Gastroesophageal sphincter (tissue), 3 donors: ENCODE measurements around the gene VAV1.

Experiments
- CTCF ChIP-seq, 4 experiments: fragments of 200-600 bp in 2 of 4; fragments of 450-650 bp in 2 of 4; sonication (generic) in 1 of 4; IDR thresholded peaks; one replicate each; pipeline ENCODE4 v1.5.1; 2017 to 2019; ENCODE audit warnings: antibody characterized with exemption in 4 of 4, mild to moderate bottlenecking in 2 of 4, moderate library complexity in 2 of 4
- EP300 ChIP-seq: sonication (generic); formaldehyde crosslinking; IDR thresholded peaks from one replicate; pipeline ENCODE4 v1.6.1; 2017; ENCODE audit warnings: antibody characterized with exemption, mild to moderate bottlenecking
- POLR2A ChIP-seq, 2 donors: fragments of 450-650 bp; IDR thresholded peaks; one replicate each; pipeline ENCODE4 v1.6.1; 2017; ENCODE audit warnings: antibody characterized with exemption in 2 of 2, mild to moderate bottlenecking in 2 of 2, moderate library complexity in 1 of 2
- POLR2AphosphoS5 ChIP-seq: sonication (generic); formaldehyde crosslinking; IDR thresholded peaks from one replicate; pipeline ENCODE4 v1.6.1; 2017; ENCODE audit warnings: antibody characterized with exemption

- TF ChIP-seq CTCF (IDR thresholded peaks at IDR 0.05) (peak in 2 of 4 experiments; percentile 21 to 22), POLR2A (IDR thresholded peaks at IDR 0.05) (no peak), EP300 (no peak), POLR2AphosphoS5 (peak; percentile 74)
Observed at GRCh38 chr19:6744381-6745301, 27.9 kb upstream of the VAV1 start.
